AG04450 (cell line): Measurements from ENCODE around the gene ABHD14A. TPM values are rescaled to one million over a fixed set of nuclear protein-coding genes. Genes with fewer than 3 reads are reported as not detected.

Experiments
- CTCF ChIA-PET: fragments of 300-600, 350-600 bp; formaldehyde crosslinking; extraction: SDS; loops from one replicate; lab custom pipeline; 2022; ENCODE audit warnings: antibody characterized with exemption, inconsistent platforms; lab: Charles Lee
- POLR2A ChIA-PET: fragments of 350-600 bp; formaldehyde crosslinking; extraction: SDS; loops from one replicate; lab custom pipeline; 2021; ENCODE audit warnings: antibody characterized with exemption, inconsistent platforms; lab: Yijun Ruan, JAX
- DNase-seq: peaks from one replicate; pipeline ENCODE4 v3.0.0-alpha.2; 2011; ENCODE audit warnings: low read depth, low spot score
- H3K27ac ChIP-seq: one replicate; pipeline ENCODE4 v1.5.1; 2012; ENCODE audit warnings: low read depth, low read length, control low read depth
- H3K27me3 ChIP-seq: one replicate; pipeline ENCODE4 v1.6.0; 2012; ENCODE audit warnings: low read length; ENCODE audit not compliant: control insufficient read depth, insufficient read depth
- H3K4me3 ChIP-seq: 2 replicates; pipeline ENCODE4 v1.5.1; 2011; ENCODE audit warnings: mild to moderate bottlenecking, low read depth, low read length, control low read depth
- H3K9me3 ChIP-seq: 2 replicates; pipeline ENCODE4 v1.5.1; 2012; ENCODE audit warnings: low read length; ENCODE audit not compliant: control insufficient read depth, insufficient read depth
- CTCF ChIP-seq: IDR thresholded peaks from 2 replicates; pipeline ENCODE4 v1.5.1; 2011; ENCODE audit warnings: low read depth, low read length, control low read depth, inconsistent platforms
- polyA plus RNA-seq: library from polyadenylated mRNA; depleted of rRNA; stranded (reverse); fragments of >200 nt; gene quantifications from 2 replicates; pipeline ENCODE4 v1.2.3, GENCODE V29; 2011

ABHD14A gene
- polyA plus RNA-seq, 1 experiment = 8.2 TPM

- DNase-seq = no peak
- H3K27ac ChIP-seq = no peak overlapping the region
- H3K27me3 ChIP-seq = no peaks in the 10 kb centered on the region
- H3K9me3 ChIP-seq = no peaks in the 10 kb centered on the region
- ChIA-PET POLR2A (interaction anchor here (0.7 kb wide), 1 partner anchor 30 kb away, joined by 3 read pairs; the partner anchor contains the start of gene RPL29), CTCF (interaction anchor here (1.6 to 3.6 kb wide), 3 partner anchors 8 to 24 kb away, joined by 3 to 24 read pairs (median 4); partner anchors contain the start of genes ABHD14B, ACY1, PARP3 and RRP9)
- TF ChIP-seq CTCF = no peak
- peak overlapping the region; percentile 78; the same call in 1 of the 2 replicates for H3K4me3 ChIP-seq
Measured at GRCh38 chr3:51966016-51966415, 8.8 kb upstream of the ABHD14A start.

- CTCF ChIA-PET = interaction anchor here (1.7 to 3.6 kb wide), 2 partner anchors 16 to 24 kb away, joined by 3 to 24 read pairs; partner anchors contain the start of genes ACY1, PARP3 and RRP9
- no peak overlapping the region for H3K27ac ChIP-seq
- peak overlapping the region; percentile 78 for H3K4me3 ChIP-seq
- POLR2A ChIA-PET = interaction anchor here (1.3 kb wide), 1 partner anchor 29 kb away, joined by 7 read pairs; the partner anchor contains the start of gene RPL29
- no peak for TF ChIP-seq CTCF
- H3K9me3 ChIP-seq = no peaks in the 10 kb centered on the region
- DNase-seq = no peak
- H3K27me3 ChIP-seq = no peaks in the 10 kb centered on the region
Measured at GRCh38 chr3:51966486-51966885, 8.4 kb upstream of the ABHD14A start.

DNA sequence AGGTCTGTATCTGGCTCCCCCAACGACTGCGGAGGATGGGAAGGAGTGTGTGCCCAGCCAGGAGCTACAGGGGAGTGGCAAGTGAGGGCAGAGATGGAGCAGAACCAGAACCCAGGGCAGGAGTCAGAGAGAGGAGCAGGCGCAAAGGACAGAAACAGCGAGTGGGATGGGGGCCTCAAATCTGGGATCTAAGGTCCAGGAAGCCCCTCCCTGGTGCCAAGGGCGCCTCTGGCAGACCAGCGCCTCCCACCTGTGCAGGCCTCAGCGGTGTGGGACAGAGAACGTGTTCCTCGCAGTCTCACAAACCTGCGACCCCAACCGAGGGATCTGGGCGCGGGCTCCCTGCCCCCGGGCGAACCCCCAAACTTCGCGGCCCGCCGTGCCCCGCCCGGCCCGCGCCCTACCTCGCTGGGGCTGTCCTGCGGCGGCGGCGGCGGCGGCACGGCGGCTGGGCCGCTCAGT, 7.9 kb upstream of the ABHD14A start:
- POLR2A ChIA-PET = interaction anchor here (0.6 to 1.3 kb wide), 3 partner anchors 25 to 47 kb away, joined by 3 to 7 read pairs (median 3); partner anchors contain the start of genes PARP3, RPL29 and RRP9
- H3K4me3 ChIP-seq = peak overlapping the region; percentile 78

DNA sequence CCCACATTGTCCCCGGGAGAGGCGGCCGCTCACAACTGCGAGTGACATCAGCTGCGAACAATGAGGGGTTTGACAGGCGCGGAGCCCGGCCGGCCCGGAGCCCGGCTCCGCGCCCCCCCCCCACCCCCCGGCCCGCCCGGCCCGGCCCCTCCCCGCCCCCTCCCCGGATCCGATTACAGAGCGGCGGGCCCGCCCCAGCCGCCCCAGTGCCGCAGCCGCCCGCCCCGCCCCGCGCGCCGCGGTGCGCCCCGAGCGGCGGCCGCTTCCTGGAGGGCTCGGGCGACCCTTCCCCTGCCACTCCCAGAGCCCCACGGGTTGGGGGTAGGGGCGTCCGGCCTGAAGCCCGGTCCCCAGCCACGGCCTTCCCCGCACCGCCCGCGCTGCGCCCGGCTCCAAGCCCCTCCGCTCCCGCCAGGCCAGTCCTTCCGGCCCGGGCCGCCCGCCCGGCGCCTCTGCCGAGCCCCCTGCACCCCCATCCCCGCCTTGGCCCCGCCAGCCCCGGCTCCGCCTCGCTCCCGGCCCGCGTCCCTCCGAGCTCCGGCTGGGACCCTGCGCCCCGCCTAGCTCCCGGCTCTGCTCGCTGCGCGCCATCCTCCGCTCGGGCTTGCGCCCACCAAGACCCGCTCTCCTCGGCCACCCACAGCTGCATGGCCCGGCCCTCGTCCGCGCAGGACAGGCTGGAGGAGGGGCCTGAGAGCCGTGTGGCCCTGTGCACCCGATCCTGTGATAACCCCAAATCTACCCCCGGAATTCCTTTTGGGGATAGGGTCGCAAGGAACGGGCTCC, 7.3 kb upstream of the ABHD14A start, which contains the start of gene PCBP4:
Gene PCBP4, minus strand, starts transcription at position 71 of the 786 bp plus-strand sequence. CDS start 6,214 bp downstream, outside the sequence.
- H3K9me3 ChIP-seq = no peaks in the 10 kb centered on the region
- ChIA-PET CTCF (interaction anchor here (0.6 to 3.6 kb wide), 2 partner anchors 26 to 1386 kb away, joined by 4 to 24 read pairs; partner anchors contain the start of genes PARP3 and RRP9), POLR2A (interaction anchor here (0.6 to 1.8 kb wide), 5 partner anchors 15 to 48 kb away, joined by 3 to 7 read pairs (median 3); partner anchors contain the start of genes ACY1, PARP3, RPL29 and RRP9)
- H3K4me3 ChIP-seq = peak within 1 kb of the TSS; percentile 78
- H3K27ac ChIP-seq = peak within 1 kb of the TSS; percentile 61
- TF ChIP-seq CTCF = no peak
- DNase-seq = no peak
- no peaks in the 10 kb centered on the region for H3K27me3 ChIP-seq

More for the DNA sequence above, 7.9 kb upstream of the ABHD14A start:
- Histone ChIP-seq H3K9me3 (no peaks in the 10 kb centered on the region), H3K27me3 (no peaks in the 10 kb centered on the region), H3K27ac (no peak overlapping the region)
- DNase-seq = no peak
- CTCF ChIA-PET = interaction anchor here (0.6 to 3.6 kb wide), 3 partner anchors 16 to 1385 kb away, joined by 3 to 24 read pairs (median 4); partner anchors contain the start of genes ACY1, PARP3 and RRP9
- no peak for TF ChIP-seq CTCF
